HG02938 (cell line): Measurements from ENCODE around the gene AAGAB.
"Not testable (repeated sequence)": the region's sequence is repeated elsewhere in the genome, so short reads cannot be mapped to it uniquely, and the experiment has no call there.

Experiments used
- ATAC-seq: cut with Tn5 transposase; IDR thresholded peaks from one replicate; pipeline ENCODE4 v1.9.1; 2021; ENCODE audit warnings: mild to moderate bottlenecking, moderate library complexity; ENCODE audit not compliant: unreplicated experiment

Gene AAGAB

DNA sequence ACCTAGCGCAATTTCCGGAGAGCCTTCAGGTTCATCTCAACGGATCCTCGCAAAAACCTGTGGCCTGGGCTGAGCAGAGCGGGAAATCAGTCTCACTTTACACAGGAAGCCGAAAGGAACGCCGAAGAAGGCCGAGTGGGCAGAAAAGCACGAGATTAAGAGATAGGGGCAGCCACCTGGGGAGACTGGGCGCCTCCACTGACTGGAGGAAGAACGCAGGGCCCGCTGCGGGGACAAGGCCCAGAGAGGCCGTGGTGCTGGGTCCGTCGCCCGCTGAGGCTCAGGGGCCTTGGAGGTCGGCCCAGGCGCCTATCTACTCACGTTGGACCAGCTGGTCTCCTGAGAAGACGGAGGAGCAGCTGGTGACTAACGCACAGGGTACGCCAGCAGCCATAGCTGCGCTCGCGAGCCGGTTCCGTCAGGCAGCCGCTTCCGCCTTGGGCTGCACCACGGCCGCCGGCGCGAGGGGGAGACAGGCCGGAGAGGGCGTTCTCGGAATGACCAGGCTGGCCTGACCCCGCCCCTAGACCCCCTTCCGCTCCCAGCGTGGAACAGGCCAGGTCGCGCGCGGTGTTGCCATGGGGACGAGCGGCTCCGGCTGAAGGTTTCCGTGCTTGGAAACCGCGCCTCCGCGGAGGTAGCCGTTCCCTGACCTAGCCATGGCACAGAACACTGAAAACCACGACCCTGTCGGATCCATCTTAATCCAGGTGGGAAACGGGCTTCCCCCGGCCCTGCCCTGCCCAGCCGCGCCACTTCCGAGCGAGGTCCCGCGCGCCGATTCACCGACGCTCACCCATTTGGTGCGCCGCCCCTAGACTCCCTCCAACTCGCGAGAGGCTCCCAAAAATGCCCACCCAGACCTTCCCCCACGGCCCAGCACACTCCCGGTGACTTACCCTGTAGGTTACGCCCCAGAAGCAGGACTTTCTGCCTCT is at the start of gene AAGAB, which contains the start of gene IQCH:
TSS of gene AAGAB (minus strand) at position 424 of the 938 bp plus-strand sequence. CDS start at position 394, 30 bp downstream.
TSS of gene IQCH (plus strand) at position 549 of the 938 bp plus-strand sequence. CDS start at position 660, 111 bp downstream.
- ATAC-seq, result peak; percentile 88

DNA sequence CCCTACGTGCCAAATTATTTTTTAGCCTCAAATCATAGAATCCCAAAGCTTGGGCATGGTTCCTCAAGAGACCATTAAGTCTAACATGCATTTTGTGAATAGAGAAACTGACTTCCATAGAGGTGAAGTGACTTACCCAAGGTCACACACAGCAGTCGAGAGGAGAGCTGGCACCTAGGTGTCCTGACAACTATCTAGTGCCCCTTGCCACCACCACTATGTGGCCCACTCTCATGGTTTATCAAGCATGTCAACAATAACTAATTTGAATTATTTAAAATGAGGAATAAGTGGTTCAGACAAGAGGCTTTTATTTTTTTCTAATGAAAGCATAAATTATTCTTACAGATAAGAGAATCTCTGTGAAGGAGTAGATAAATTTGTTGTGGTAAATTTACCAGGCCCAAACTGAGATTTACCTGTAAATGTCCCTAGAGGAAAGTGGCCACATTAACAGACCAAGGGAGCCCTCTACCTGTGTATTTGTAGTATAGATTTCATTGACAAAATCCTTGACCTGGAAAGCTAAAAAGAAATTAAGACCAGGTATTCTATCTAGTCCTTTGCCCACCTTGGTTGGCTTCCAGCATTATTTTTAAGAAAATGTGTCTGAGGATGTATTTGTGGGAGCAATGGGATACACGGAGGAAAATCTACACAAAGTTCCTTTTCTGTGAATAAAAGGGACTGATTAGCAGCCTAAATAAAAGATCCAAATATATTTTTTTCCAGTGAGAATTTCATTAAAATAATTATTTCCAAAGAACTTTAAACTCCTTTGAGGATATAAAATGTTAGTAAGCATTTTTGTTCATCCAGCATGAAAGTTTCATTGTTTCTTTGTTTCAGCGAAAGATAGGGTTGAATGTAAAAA is 49.3 kb upstream of the AAGAB start:
- ATAC-seq, result no peak

- no peak for ATAC-seq
These were observed 46.0 kb upstream of the AAGAB start for GRCh38 chr15:67300266-67301025.

- no peak for ATAC-seq
These were observed 42.2 kb upstream of the AAGAB start for GRCh38 chr15:67296684-67297083.

GRCh38 chr15:67296188-67296587 is 41.7 kb upstream of the AAGAB start:
- ATAC-seq, result no peak

- no peak for ATAC-seq
These were observed 35.9 kb upstream of the AAGAB start for GRCh38 chr15:67290319-67290718.

DNA sequence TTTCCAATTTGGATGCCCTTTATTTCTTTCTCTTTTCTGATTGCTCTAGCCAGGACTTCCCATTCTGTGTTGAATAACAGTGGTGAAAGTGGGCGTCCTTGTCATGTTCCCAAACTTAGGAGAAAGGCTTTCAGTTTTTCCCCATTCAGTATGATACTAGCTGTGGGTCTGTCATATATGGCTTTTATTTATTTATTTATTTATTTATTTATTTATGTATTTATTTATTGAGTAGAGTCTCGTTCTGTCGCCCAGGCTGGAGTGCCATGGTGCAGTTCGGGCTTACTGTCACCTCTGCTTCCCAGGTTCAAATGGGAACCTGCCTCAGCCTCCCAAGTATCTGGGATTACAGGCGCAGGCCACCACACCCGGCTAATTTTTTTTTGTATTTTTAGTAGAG is 31.9 kb upstream of the AAGAB start:
- ATAC-seq, result not testable (repeated sequence)

DNA sequence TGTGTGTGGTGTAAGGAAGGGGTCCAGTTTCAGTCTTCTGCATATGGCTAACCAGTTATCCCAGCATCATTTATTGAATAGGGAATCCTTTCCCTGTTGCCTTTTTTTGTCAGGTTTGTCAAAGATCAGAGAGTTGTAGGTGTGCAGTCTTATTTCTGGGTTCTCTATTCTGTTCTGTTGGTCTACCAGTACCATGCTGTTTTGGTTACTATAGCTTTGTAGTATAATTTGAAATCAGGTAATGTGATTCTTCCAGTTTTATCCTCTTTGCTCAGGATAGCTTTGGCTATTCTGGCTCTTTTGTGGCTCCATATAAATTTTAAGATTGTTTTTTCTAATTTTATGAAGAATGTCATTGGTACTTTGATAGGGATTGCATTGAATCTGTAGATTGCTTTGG is 31.2 kb upstream of the AAGAB start:
- ATAC-seq, result not testable (repeated sequence)

DNA sequence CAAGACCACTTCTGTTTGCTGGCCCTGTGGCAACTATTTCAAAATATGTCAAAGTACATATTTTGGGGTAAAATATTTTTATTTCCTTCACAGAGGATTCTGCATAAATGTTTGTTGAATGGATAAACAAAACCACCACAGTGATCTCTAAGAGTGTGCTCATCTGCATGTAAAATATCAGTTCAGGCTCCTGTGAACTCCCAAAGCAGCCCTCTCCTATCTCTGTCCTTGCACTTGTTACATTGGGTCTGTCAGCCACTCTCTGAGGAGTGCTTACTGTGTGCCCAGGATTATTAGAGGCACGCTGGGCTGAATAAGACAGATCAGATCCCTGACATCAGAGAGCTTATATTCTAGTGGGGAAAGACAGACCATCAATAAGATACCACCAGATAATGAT is 27.3 kb upstream of the AAGAB start:
- no peak for ATAC-seq

DNA sequence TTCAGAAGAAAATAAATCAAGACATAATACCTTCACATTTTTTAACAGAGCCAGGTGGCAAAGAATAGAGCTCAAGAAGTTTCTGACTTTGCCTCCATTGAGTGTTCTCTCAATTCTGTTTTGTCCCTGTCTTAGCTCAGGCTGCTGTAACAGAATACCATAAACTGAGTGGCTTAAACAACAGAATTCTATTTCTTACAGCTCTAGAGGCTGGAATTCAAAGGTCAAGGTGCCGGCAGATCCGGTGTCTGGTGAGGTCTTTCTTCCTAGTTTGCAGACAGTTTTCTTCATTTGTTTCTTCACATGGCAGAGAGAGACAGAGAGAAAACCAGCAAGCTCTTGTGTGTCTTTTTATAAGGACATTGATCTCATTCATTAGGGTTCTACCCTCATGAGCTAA is 25.8 kb upstream of the AAGAB start:
- ATAC-seq, result no peak

DNA sequence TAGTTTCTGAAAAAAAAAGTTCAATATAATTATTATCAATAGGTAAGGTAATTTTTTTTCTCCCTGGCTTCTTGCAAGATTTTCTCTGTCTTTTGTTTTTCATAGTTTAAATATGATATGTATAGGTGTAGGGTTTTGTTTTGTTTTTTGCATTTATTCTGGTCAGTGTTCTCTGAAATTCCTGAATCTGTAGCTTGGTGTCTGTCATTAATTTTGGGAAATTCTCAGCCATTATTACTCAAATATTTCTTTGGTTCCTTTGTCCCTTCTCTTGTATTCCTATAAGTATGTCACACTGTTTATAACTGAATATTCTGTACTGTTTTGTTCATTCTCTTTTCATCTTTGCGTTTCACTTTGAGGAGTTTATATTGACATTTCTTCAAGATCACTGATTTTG is 22.2 kb upstream of the AAGAB start:
- no peak for ATAC-seq

DNA sequence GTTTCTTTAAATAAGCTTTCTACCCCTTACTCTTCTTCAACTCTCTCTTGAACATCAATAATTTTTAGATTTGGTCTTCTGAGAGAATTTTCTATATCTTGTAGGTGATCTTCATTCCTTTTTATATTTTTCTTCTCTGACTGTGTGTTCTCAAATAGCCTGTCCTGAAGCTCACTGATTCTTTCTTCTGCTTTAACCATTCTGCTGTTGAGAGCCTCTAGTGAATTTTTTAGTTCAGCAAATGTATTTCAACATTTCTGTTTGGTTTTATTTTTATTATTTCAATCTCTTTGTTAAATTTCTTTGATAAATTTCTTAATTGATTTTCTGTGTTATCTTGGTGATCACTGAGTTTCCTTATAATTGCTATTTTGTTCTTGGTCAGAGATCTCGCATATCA is 19.8 kb upstream of the AAGAB start:
- ATAC-seq, result no peak

DNA sequence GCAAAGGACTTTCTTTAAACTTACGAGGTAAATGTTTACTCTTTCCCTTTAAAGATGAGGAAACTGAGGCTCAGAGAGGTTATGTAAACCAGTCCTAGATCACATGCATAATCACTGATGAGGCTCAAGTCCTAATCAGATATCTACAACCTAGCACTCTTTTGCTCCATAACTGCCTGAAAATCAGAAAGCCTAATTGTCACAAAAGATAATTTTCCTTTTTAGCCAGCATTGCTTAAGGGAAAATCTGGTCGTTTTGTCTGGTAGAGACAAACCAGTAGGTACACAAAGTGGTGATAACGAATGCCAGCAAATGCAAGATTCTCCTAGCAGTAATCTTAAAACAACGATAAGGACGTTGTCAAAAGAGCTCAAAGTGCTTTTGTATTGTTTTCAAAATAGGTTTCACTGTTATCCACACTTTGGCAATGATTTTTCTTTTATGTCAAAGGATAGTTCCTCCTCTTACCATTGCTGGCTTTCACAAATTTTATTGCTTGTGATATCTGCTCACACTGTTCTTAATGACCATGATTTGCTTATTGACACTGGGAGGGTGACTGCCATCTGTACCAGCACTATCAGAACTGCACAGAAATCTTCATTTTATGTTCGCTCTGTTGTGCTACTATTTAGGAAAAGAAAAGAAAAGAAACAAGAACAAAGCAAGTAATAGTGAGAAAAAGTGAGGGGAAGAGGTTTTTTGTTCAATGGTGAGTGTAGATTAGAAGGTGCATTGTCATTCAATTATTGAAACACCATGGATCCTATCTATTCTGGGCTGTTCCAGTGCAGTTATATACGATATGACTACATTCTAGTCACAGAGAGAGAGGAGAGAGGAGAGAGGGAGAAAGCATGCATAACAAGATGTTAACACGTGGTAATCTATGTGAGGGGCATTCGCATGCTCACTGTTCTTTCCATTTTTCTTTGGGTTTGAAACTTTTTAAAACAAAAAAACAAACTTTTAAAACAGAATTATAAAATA is 13.8 kb upstream of the AAGAB start:
- no peak for ATAC-seq

DNA sequence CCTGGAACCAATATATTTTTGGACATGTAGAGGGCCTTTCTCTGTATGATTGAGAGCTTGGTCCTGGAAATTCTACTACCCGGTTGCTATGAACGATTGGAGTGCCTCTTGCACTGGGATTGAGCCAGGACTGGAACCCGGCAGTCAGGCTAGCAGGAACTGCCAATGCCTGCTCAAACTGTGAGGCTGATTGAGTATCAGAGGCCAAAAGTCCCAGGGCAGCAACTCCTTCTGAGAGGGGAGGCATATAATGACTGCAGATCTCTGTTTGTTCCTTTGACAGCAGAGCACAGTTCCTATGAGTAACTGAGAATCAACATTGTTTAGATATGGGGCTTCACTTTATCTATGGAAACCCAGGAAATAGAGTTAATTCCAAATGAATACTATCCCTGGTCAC is 13.0 kb upstream of the AAGAB start:
- no peak for ATAC-seq

DNA sequence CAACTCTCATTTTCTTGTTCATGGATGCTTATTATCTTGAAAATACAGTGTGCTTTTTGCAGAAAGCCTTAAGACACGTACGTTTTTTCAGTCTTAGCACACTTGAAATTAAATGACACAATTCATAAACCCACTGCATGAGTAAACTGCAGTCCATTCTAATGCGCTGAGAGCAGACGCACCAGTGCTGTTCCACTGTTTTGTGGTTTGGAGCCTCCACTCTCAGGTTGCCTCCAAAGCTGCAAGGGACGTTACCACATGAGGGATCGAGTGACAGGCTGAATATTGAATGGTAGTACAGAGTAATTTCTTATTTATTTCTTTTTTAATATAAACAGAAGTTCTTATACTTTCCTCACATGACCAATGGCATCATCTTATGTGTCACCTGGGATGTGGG is 12.4 kb upstream of the AAGAB start:
- ATAC-seq, result no peak

DNA sequence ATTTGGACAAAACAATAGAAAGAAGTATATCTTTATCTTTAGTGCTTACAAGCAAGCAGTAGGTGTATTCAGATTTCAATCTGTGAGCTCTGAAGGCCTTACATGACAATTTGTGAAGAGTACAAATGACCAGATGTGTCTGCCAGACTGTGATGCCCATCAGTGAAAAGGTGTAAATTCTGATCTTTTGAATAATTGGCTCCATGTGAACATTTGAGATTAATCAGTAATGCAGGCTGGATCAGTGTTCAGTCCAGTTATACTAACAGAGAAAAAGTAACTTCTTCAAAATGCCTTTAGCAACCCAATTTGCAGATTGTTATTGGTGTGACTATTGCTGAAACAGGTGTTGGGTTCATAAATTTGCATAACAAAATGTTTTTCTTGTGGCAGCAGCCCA is 5.3 kb upstream of the AAGAB start:
- ATAC-seq, result no peak

DNA sequence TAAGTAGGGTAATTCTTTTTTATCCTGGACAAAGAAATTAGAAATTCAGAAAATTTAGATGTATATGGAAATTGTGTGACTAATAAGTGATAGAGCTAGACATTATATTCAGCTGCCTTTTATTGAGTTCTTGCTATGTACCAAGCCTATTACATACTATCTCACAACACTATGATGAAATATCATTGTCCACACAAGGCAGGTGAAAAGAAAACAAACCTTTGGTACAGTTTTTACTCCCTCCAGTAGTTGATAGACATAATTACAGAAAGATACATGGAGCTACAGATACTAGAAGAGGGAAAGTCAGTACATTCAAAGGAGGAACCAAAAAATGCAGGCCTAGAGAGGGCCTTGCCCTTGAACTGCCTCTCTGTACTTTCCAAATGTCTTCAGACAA is 4.9 kb upstream of the AAGAB start:
- no peak for ATAC-seq

GRCh38 chr15:67258412-67258811 is 4.0 kb upstream of the AAGAB start:
- ATAC-seq, result not testable (repeated sequence)

- no peak for ATAC-seq
These were observed 1.6 kb upstream of the AAGAB start for GRCh38 chr15:67256051-67256450.
